Hepatocyte (in vitro differentiated cells): ENCODE results near the gene UBXN7. TPM values are rescaled to one million over a fixed set of nuclear protein-coding genes. Genes with fewer than 3 reads are reported as not detected.

Experiments used
- DNase-seq: peaks from one replicate; pipeline ENCODE4 v3.0.0-alpha.2; 2016; ENCODE audit warnings: low spot score
- H2AFZ ChIP-seq: fragments of 200-600 bp; sonication (generic); 2 replicates; pipeline ENCODE4 v1.6.0; 2016; ENCODE audit warnings: antibody characterized with exemption, mild to moderate bottlenecking
- H3K27ac ChIP-seq: fragments of 200-600 bp; sonication (generic); 2 replicates; pipeline ENCODE4 v1.5.1; 2016; ENCODE audit warnings: mild to moderate bottlenecking
- H3K27me3 ChIP-seq: fragments of 200-600 bp; sonication (generic); 2 replicates; pipeline ENCODE4 v1.6.1; 2016
- H3K36me3 ChIP-seq: fragments of 200-600 bp; sonication (generic); replicated peaks from 2 replicates; pipeline ENCODE4 v1.5.1; 2016; ENCODE audit warnings: low read depth; ENCODE audit not compliant: insufficient read depth
- H3K4me1 ChIP-seq: fragments of 200-600 bp; sonication (generic); 2 replicates; pipeline ENCODE4 v1.5.1; 2016; ENCODE audit warnings: mild to moderate bottlenecking, moderate library complexity; ENCODE audit not compliant: insufficient read depth
- H3K4me2 ChIP-seq: fragments of 200-600 bp; sonication (generic); 2 replicates; pipeline ENCODE4 v1.6.0; 2016
- H3K4me3 ChIP-seq: fragments of 200-600 bp; sonication (generic); 2 replicates; pipeline ENCODE4 v1.5.1; 2016; ENCODE audit warnings: mild to moderate bottlenecking
- H3K79me2 ChIP-seq: fragments of 200-600 bp; sonication (generic); 2 replicates; pipeline ENCODE4 v1.6.0; 2017; ENCODE audit warnings: mild to moderate bottlenecking
- H3K9me2 ChIP-seq: fragments of 200-600 bp; sonication (generic); replicated peaks from 2 replicates; pipeline ENCODE4 v1.6.0; 2017; ENCODE audit warnings: mild to moderate bottlenecking; ENCODE audit not compliant: insufficient read depth
- H3K9me3 ChIP-seq: fragments of 200-600 bp; sonication (generic); 2 replicates; pipeline ENCODE4 v1.5.1; 2016; ENCODE audit warnings: low read depth, mild to moderate bottlenecking
- H4K20me1 ChIP-seq: fragments of 200-600 bp; sonication (generic); 2 replicates; pipeline ENCODE4 v1.6.0; 2016; ENCODE audit warnings: mild to moderate bottlenecking; ENCODE audit not compliant: insufficient read depth, poor library complexity, severe bottlenecking
- EZH2 ChIP-seq: fragments of 200-600 bp; sonication (generic); IDR thresholded peaks from 2 replicates; pipeline ENCODE4 v1.6.1; 2016; ENCODE audit warnings: antibody characterized with exemption, mild to moderate bottlenecking, borderline replicate concordance
- EZH2phosphoT487 ChIP-seq: fragments of 200-600 bp; sonication (generic); IDR thresholded peaks from one replicate; pipeline ENCODE4 v1.6.1; 2018; ENCODE audit warnings: antibody characterized with exemption, mild to moderate bottlenecking, low read depth, moderate library complexity; ENCODE audit not compliant: unreplicated experiment, severe bottlenecking
- WGBS: methylation state at CpG from one replicate; pipeline ENCODE4 v1.1.6; 2016; ENCODE audit warnings: low lambda C conversion rate; ENCODE audit errors: missing lambda C conversion rate; 5-methylcytosine and 5-hydroxymethylcytosine counted together
- polyA plus RNA-seq: library from polyadenylated mRNA; unstranded; fragments of >200 nt; fragmentation: Nextera tagmentation; extraction: Ambion mirVana; gene quantifications from 2 replicates; pipeline ENCODE4 v1.2.1, GENCODE V29; 2016
- total RNA-seq: library from RNA; depleted of rRNA; stranded (reverse); fragments of >200 nt; gene quantifications from 2 replicates; pipeline ENCODE4 v1.2.3, GENCODE V29; 2014
- TF ChIP-seq, protein P1 (sequence below): fragments of 200-600 bp; sonication (generic); IDR thresholded peaks from 2 replicates; pipeline ENCODE4 v1.5.1; 2016; ENCODE audit warnings: antibody characterized with exemption, mild to moderate bottlenecking; ENCODE audit not compliant: poor library complexity

UBXN7 gene
- total and polyA plus RNA-seq, 2 experiments from 2014 or later, result 18.6 to 32.4 TPM

DNA sequence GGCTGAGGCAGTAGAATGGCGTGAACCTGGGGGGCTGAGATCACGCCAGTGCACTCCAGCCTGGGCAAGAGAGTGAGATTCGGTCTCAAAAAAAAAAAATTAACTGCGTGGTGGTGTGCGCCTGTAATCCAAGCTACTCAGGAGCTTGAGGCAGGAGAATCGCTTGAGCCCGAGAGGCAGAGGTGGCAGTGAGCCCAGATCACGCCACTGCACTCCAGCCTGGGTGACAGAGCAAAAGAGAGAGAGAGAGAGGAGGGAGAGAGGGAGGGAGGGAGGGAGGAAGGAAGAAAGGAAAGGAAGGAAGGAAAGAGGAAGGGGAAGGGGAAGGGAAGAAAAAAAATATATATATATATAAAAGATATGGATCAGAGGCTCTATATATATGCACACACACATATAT, 100.1 kb downstream of the UBXN7 start:
- Histone ChIP-seq H4K20me1 (no peaks in the 10 kb centered on the region), H3K36me3 (no peaks in the 10 kb centered on the region), H3K4me2 (no peak overlapping the region), H3K79me2 (no peaks in the 10 kb centered on the region), H3K27me3 (no peaks in the 10 kb centered on the region), H2AFZ (no peak overlapping the region), H3K9me3 (no peaks in the 10 kb centered on the region), H3K4me3 (no peak overlapping the region), H3K27ac (no peak overlapping the region), H3K9me2 (no peaks in the 10 kb centered on the region), H3K4me1 (no peaks in the 10 kb centered on the region)
- DNase-seq, result no peak
- 88% methylated on average over 8 of the region's 8 CpGs for WGBS
- TF ChIP-seq, protein P1, sequence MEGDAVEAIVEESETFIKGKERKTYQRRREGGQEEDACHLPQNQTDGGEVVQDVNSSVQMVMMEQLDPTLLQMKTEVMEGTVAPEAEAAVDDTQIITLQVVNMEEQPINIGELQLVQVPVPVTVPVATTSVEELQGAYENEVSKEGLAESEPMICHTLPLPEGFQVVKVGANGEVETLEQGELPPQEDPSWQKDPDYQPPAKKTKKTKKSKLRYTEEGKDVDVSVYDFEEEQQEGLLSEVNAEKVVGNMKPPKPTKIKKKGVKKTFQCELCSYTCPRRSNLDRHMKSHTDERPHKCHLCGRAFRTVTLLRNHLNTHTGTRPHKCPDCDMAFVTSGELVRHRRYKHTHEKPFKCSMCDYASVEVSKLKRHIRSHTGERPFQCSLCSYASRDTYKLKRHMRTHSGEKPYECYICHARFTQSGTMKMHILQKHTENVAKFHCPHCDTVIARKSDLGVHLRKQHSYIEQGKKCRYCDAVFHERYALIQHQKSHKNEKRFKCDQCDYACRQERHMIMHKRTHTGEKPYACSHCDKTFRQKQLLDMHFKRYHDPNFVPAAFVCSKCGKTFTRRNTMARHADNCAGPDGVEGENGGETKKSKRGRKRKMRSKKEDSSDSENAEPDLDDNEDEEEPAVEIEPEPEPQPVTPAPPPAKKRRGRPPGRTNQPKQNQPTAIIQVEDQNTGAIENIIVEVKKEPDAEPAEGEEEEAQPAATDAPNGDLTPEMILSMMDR, result no peak
- TF ChIP-seq EZH2 (no peak), EZH2phosphoT487 (no peak)

DNA sequence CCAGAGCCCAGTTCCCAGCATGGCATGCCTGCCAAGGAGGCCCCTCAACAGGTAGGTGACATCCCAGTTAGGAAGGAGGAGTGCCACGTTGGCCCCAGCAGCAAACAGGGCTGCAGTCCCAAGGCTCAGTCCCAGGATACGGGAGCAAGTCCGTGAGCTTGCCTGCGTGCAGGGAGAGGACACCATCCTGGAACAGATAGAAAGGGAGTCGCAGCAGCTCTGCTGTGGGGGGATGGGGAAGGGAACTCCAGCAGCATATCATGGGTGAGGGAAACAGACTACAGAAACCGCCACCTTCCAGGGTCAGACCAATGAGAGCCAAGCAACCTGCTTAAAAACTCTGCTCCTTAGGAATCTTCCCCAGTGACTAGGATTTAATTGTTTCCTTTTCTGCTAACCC, 104.8 kb downstream of the UBXN7 start:
- Histone ChIP-seq H3K79me2 (no peaks in the 10 kb centered on the region), H3K4me3 (no peak overlapping the region), H3K36me3 (no peaks in the 10 kb centered on the region), H3K9me3 (no peaks in the 10 kb centered on the region), H3K27ac (no peak overlapping the region), H3K9me2 (no peaks in the 10 kb centered on the region), H4K20me1 (no peaks in the 10 kb centered on the region), H3K4me2 (no peak overlapping the region), H2AFZ (no peak overlapping the region), H3K4me1 (no peaks in the 10 kb centered on the region), H3K27me3 (no peaks in the 10 kb centered on the region)
- WGBS, result 42% methylated on average over 6 of the region's 6 CpGs
- DNase-seq, result no peak
- TF ChIP-seq EZH2phosphoT487, result no peak
- no peak for TF ChIP-seq EZH2

DNA sequence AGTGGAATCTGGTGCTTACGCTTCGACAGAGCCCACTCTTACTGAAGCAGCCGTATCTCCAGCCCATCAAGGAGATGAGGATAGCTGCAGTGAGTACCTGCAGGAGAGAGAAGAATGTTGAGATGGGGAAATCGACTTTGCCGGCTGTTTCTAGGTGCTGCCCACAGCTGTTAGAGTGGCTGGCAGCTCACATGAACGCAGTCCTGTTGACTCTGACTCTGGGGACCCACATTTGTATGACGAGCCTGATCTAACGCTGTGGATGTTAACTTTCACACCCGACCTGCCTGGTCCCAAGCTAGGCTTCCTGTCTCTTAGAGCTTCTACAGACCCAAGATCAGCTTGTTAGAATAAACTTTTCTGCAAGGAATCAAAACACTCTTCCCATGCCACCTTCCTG, 105.3 kb downstream of the UBXN7 start:
- H3K4me2 ChIP-seq, result no peak overlapping the region
- H2AFZ ChIP-seq, result no peak overlapping the region
- TF ChIP-seq EZH2phosphoT487, result no peak
- TF ChIP-seq EZH2, result no peak
- TF ChIP-seq, protein P1, result no peak
- H3K9me2 ChIP-seq, result no peaks in the 10 kb centered on the region
- no peaks in the 10 kb centered on the region for H3K36me3 ChIP-seq
- H3K9me3 ChIP-seq, result no peaks in the 10 kb centered on the region
- H4K20me1 ChIP-seq, result no peaks in the 10 kb centered on the region
- no peak for DNase-seq
- no peak overlapping the region for H3K27ac ChIP-seq
- H3K27me3 ChIP-seq, result no peaks in the 10 kb centered on the region
- no peak overlapping the region for H3K4me3 ChIP-seq
- WGBS, result 90% methylated on average over 9 of the region's 9 CpGs
- H3K4me1 ChIP-seq, result no peaks in the 10 kb centered on the region
- H3K79me2 ChIP-seq, result no peaks in the 10 kb centered on the region

DNA sequence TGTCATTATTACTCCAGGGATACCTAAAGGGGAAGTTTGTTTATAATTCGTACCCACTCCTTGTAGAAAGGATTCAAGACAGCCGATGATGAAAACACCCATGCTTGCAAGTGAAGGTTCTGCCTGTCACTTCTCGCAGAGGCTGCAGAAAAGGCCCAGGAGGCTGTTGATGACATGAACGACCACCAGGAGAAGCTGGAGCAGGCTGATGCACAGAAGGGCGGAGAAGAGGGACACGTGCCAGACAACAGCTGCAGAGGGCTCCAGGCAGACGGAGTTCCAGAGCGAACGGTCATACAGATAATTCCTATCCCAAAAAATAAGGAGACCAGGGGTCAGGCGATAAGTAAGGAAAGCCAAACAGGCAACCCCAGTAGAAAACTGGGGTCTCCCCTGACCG, 108.5 kb downstream of the UBXN7 start:
- WGBS, result 61% methylated on average over 11 of the region's 11 CpGs
- H3K4me2 ChIP-seq, result no peak overlapping the region
- no peaks in the 10 kb centered on the region for H3K36me3 ChIP-seq
- DNase-seq, result peak; percentile 34
- no peaks in the 10 kb centered on the region for H4K20me1 ChIP-seq
- no peak overlapping the region for H2AFZ ChIP-seq
- H3K9me2 ChIP-seq, result no peaks in the 10 kb centered on the region
- no peak overlapping the region for H3K27ac ChIP-seq
- TF ChIP-seq, protein P1, result peak; percentile 15
- TF ChIP-seq EZH2phosphoT487, result no peak
- TF ChIP-seq EZH2, result no peak
- no peaks in the 10 kb centered on the region for H3K27me3 ChIP-seq
- H3K4me1 ChIP-seq, result no peaks in the 10 kb centered on the region
- no peaks in the 10 kb centered on the region for H3K9me3 ChIP-seq
- H3K79me2 ChIP-seq, result no peaks in the 10 kb centered on the region
- no peak overlapping the region for H3K4me3 ChIP-seq
